Panc1 (cell line): ENCODE results near the gene ADARB2.

Experiments used
- POLR2AphosphoS5 ChIP-seq: IDR thresholded peaks from 2 replicates; pipeline ENCODE4 v1.6.1; 2012; ENCODE audit warnings: mild to moderate bottlenecking, low read depth, low read length, moderate library complexity
- TF ChIP-seq, protein P1 (sequence below): fragments of 450-650 bp; IDR thresholded peaks from 2 replicates; pipeline ENCODE4 v1.5.1; 2017; ENCODE audit warnings: mild to moderate bottlenecking

DNA sequence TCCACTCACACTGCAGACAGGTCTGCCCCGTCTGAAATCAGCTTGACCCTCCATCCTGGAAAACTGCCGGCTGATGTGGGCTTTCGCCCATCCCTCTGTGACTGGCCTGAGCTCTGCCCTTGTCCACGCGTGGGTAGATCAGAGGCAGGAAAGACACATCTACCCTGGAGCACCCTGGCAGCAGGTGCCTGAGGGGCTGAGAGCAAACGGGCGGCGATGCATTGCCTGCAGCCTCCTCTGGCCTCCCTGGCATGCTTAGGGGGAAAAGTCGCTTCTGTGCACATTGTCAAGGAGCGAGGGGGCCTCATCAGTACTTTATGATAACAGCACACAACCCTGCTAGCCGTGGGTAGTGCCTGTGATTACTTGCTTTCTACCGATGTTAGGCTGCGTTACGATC lies 109.4 kb downstream of the ADARB2 start:
- TF ChIP-seq, protein P1, sequence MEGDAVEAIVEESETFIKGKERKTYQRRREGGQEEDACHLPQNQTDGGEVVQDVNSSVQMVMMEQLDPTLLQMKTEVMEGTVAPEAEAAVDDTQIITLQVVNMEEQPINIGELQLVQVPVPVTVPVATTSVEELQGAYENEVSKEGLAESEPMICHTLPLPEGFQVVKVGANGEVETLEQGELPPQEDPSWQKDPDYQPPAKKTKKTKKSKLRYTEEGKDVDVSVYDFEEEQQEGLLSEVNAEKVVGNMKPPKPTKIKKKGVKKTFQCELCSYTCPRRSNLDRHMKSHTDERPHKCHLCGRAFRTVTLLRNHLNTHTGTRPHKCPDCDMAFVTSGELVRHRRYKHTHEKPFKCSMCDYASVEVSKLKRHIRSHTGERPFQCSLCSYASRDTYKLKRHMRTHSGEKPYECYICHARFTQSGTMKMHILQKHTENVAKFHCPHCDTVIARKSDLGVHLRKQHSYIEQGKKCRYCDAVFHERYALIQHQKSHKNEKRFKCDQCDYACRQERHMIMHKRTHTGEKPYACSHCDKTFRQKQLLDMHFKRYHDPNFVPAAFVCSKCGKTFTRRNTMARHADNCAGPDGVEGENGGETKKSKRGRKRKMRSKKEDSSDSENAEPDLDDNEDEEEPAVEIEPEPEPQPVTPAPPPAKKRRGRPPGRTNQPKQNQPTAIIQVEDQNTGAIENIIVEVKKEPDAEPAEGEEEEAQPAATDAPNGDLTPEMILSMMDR = no peak
- no peak for TF ChIP-seq POLR2AphosphoS5
